OCI-LY3 (cell line): ENCODE results near the gene TBX6.
"Not testable (repeated sequence)": the region's sequence is repeated elsewhere in the genome, so short reads cannot be mapped to it uniquely, and the experiment has no call there.

Source experiments
- H2AFZ ChIP-seq: fragments of 200-600, 300-600 bp; shearing (Covaris generic); 2 replicates; pipeline ENCODE4 v1.6.0; 2014; ENCODE audit warnings: antibody characterized with exemption, low read depth, low read length
- H3K27ac ChIP-seq: fragments of 200-600, 300-600 bp; sonication (generic); 2 replicates; pipeline ENCODE4 v1.5.1; 2014; ENCODE audit warnings: mild to moderate bottlenecking, low read length, moderate library complexity, mixed read lengths
- H3K27me3 ChIP-seq: fragments of 200-600, 300-600 bp; sonication (generic); 2 replicates; pipeline ENCODE4 v1.6.1; 2014; ENCODE audit warnings: low read depth, low read length, mixed read lengths
- H3K36me3 ChIP-seq: fragments of 200-600, 300-600 bp; sonication (generic); replicated peaks from 2 replicates; pipeline ENCODE3; 2014; ENCODE audit warnings: low read depth, low read length, mixed read lengths
- H3K4me1 ChIP-seq: fragments of 300-600, 200-600 bp; sonication (generic); 2 replicates; pipeline ENCODE4 v1.6.1; 2014; ENCODE audit warnings: low read length, mixed read lengths
- H3K4me2 ChIP-seq: fragments of 200-600, 300-600 bp; sonication (generic); 2 replicates; pipeline ENCODE4 v1.6.1; 2014; ENCODE audit warnings: low read length, mixed read lengths
- H3K4me3 ChIP-seq: fragments of 300-600, 200-600 bp; sonication (generic); 2 replicates; pipeline ENCODE4 v1.5.1; 2014; ENCODE audit warnings: antibody characterized with exemption, mild to moderate bottlenecking, low read length, moderate library complexity
- H3K79me2 ChIP-seq: fragments of 300-600, 200-600 bp; shearing (Covaris generic); 2 replicates; pipeline ENCODE4 v1.6.1; 2014; ENCODE audit warnings: mild to moderate bottlenecking, low read length, mixed read lengths
- H3K9ac ChIP-seq: fragments of 300-600, 200-600 bp; shearing (Covaris generic); 2 replicates; pipeline ENCODE4 v1.6.0; 2014; ENCODE audit warnings: mild to moderate bottlenecking, low read length, moderate library complexity
- H3K9me3 ChIP-seq: fragments of 200-600, 300-600 bp; shearing (Covaris generic); 2 replicates; pipeline ENCODE4 v1.6.1; 2014; ENCODE audit warnings: low read length, mixed read lengths; ENCODE audit not compliant: insufficient read depth
- H4K20me1 ChIP-seq: fragments of 200-600, 300-600 bp; sonication (generic); 2 replicates; pipeline ENCODE4 v1.6.1; 2016; ENCODE audit warnings: low read length, mixed read lengths; ENCODE audit not compliant: insufficient read depth
- CTCF ChIP-seq: fragments of 200-600, 300-600 bp; sonication (generic); IDR thresholded peaks from 2 replicates; pipeline ENCODE4 v1.5.1; 2014; ENCODE audit warnings: antibody characterized with exemption, low read length, low read depth
- EZH2phosphoT487 ChIP-seq: fragments of 200-600 bp; shearing (Covaris generic); IDR thresholded peaks from 2 replicates; pipeline ENCODE4 v1.6.1; 2018; ENCODE audit warnings: antibody characterized with exemption, mixed run types, low read depth

The TBX6 gene

GRCh38 chr16:30049871-30050270 lies 41.9 kb downstream of the TBX6 start:
- peaks cover 5% of the 10 kb centered on the region for H3K4me1 ChIP-seq
- no peak for TF ChIP-seq EZH2phosphoT487
- no peak for TF ChIP-seq CTCF
- no peaks in the 10 kb centered on the region for H4K20me1 ChIP-seq
- H3K4me3 ChIP-seq, result no peak overlapping the region
- H3K27ac ChIP-seq, result no peak overlapping the region
- H3K27me3 ChIP-seq, result peaks cover 7% of the 10 kb centered on the region
- H3K36me3 ChIP-seq, result no peaks in the 10 kb centered on the region
- no peak overlapping the region for H3K9ac ChIP-seq
- H3K9me3 ChIP-seq, result no peaks in the 10 kb centered on the region
- H3K79me2 ChIP-seq, result no peaks in the 10 kb centered on the region
- H2AFZ ChIP-seq, result no peak overlapping the region
- no peak overlapping the region for H3K4me2 ChIP-seq

GRCh38 chr16:30046588-30046987 lies 45.1 kb downstream of the TBX6 start:
- Histone ChIP-seq H3K4me1 (no peaks in the 10 kb centered on the region), H3K79me2 (no peaks in the 10 kb centered on the region), H3K4me2 (no peak overlapping the region), H3K36me3 (no peaks in the 10 kb centered on the region), H3K9me3 (no peaks in the 10 kb centered on the region), H3K4me3 (no peak overlapping the region), H2AFZ (no peak overlapping the region), H3K27ac (no peak overlapping the region), H3K9ac (no peak overlapping the region), H4K20me1 (no peaks in the 10 kb centered on the region), H3K27me3 (peaks cover 7% of the 10 kb centered on the region)
- TF ChIP-seq EZH2phosphoT487, result no peak

GRCh38 chr16:30046178-30046577 lies 45.5 kb downstream of the TBX6 start:
- no peaks in the 10 kb centered on the region for H4K20me1 ChIP-seq
- no peaks in the 10 kb centered on the region for H3K36me3 ChIP-seq
- TF ChIP-seq CTCF (no peak), EZH2phosphoT487 (no peak)
- no peak overlapping the region for H3K4me3 ChIP-seq
- no peaks in the 10 kb centered on the region for H3K9me3 ChIP-seq
- no peak overlapping the region for H3K27ac ChIP-seq
- H3K27me3 ChIP-seq, result peaks cover 7% of the 10 kb centered on the region
- H3K79me2 ChIP-seq, result no peaks in the 10 kb centered on the region
- no peak overlapping the region for H3K9ac ChIP-seq
- no peaks in the 10 kb centered on the region for H3K4me1 ChIP-seq
- no peak overlapping the region for H3K4me2 ChIP-seq
- no peak overlapping the region for H2AFZ ChIP-seq

GRCh38 chr16:30041841-30042240 lies 49.9 kb downstream of the TBX6 start:
- H3K9ac ChIP-seq, result no peak overlapping the region
- H2AFZ ChIP-seq, result no peak overlapping the region
- H4K20me1 ChIP-seq, result no peaks in the 10 kb centered on the region
- TF ChIP-seq EZH2phosphoT487, result no peak
- peak; percentile 47 for TF ChIP-seq CTCF
- no peak overlapping the region for H3K4me2 ChIP-seq
- H3K9me3 ChIP-seq, result no peaks in the 10 kb centered on the region
- no peak overlapping the region for H3K4me3 ChIP-seq
- peaks cover 5% of the 10 kb centered on the region for H3K27me3 ChIP-seq
- no peaks in the 10 kb centered on the region for H3K36me3 ChIP-seq
- H3K27ac ChIP-seq, result no peak overlapping the region
- H3K4me1 ChIP-seq, result no peaks in the 10 kb centered on the region
- H3K79me2 ChIP-seq, result no peaks in the 10 kb centered on the region

GRCh38 chr16:30040690-30041089 lies 51.0 kb downstream of the TBX6 start:
- H3K79me2 ChIP-seq, H3K27me3 ChIP-seq, H3K27ac ChIP-seq, H3K36me3 ChIP-seq, H3K4me3 ChIP-seq, H2AFZ ChIP-seq, H4K20me1 ChIP-seq, H3K9me3 ChIP-seq, H3K9ac ChIP-seq, H3K4me2 ChIP-seq, H3K4me1 ChIP-seq: not testable (repeated sequence)
